ENCODE data around the gene ZAR1.
"Not testable (repeated sequence)": the region's sequence is repeated elsewhere in the genome, so short reads cannot be mapped to it uniquely, and the experiment has no call there.

ZAR1 gene, protein sequence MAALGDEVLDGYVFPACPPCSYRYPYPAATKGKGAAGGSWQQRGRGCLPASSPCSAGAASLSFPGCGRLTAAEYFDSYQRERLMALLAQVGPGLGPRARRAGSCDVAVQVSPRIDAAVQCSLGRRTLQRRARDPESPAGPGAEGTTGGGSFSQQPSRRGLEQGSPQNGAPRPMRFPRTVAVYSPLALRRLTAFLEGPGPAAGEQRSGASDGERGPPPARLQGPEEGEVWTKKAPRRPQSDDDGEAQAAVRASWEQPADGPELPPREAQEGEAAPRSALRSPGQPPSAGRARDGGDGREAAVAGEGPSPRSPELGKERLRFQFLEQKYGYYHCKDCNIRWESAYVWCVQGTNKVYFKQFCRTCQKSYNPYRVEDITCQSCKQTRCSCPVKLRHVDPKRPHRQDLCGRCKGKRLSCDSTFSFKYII

GRCh38 chr4:48490012-48490679, at the start of gene ZAR1:
Gene ZAR1 (plus strand): TSS chr4:48490252. CDS start chr4:48490292, 40 bp downstream.
- no peak for DNase-seq

GRCh38 chr4:48440914-48441313, 49.1 kb upstream of the ZAR1 start:
- DNase-seq = not testable (repeated sequence)

- DNase-seq = no peak
These were observed 44.3 kb upstream of the ZAR1 start for GRCh38 chr4:48445704-48446103.

DNA sequence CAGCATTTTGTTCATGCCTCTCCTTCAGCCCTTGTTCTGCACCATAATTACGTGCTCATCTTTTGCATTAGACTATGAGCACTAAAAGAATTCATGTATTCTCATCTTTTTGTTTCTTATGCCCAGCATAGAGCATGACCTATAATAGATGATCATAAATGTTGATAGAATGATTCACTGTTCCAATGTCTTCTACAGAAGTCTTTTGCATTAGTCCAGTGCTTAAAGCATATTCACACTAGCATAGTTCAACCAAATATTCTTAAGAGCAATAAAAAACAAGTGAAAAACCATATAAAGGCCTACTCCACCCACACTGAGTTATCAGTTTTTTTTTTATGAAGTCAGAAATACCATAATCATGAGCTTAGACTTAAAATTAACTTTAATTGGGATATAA, 43.4 kb upstream of the ZAR1 start:
- DNase-seq = no peak

DNA sequence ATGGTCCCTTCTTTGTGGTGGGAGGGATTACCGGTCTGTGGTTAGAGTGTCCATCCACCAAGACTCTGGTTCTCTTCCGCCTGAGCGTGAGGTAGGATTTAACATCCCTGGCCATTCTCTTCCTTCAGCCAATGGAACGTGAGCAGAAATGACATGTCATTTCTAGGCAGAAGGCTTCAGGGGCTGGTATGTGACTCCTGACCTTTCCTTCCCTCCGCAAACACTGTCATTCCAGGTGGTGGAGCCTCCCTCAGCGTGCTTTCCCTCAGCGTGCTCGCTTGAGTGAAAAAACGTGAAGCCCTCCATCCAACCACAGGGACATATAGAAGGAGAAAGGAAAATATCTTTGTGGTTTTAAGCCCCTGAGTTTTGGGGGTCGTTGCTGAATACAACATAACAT, 40.9 kb upstream of the ZAR1 start:
- DNase-seq = no peak

DNA sequence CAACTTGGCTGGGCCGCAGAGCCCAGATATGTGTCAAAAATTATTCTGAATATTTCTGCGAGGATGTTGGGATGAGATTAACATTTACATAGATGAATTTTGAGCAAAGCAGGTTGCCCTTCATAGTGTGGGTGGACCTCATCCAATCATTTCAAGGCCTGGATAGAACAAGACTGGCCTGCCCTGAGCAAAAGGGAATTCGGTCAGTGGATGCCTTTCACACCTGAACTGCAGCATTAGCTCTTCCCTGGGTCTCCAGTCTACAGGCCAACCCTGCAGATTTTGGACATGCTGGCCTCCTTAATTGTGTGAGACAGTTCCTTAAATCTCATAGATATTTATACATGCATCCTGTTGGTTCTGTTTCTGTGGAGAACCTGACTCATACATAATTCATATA, 39.3 kb upstream of the ZAR1 start:
- no peak for DNase-seq

DNA sequence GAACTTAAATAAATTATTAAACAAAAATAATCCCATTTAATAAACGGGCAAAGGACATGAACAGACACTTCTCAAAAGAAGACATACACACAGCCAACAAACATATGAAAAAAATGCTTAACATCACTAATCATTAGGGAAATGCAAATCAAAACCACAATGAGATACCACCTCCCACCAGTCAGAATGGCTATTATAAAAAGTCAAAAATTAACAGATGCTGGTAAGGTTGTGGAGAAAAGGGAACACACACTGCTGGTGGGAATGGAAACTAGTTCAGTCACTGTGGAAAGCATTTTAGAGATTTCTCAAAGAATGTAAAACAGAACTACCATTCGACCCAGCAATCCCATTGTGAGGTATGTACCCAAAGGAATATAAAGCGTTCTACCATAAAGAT, 38.4 kb upstream of the ZAR1 start:
- DNase-seq = not testable (repeated sequence)

DNA sequence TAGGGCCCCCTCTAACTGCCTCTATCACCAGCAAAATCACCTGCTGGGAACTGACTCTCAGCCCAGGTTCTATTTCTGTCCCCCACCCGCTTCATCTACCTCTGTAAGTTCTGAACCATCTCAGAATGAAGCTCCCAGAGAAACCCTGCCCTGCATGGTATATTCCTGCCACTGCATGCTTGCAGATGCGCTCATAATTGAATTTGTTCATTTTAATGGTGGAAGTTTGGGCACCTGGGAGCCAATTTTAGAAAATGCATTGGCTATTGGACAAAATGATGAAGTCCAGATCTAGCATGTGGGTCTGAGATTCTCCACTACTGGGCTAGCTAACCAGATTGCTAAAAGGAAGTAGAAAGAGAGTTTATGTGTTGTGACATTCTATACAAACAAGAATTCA, 35.5 kb upstream of the ZAR1 start:
- no peak for DNase-seq

DNA sequence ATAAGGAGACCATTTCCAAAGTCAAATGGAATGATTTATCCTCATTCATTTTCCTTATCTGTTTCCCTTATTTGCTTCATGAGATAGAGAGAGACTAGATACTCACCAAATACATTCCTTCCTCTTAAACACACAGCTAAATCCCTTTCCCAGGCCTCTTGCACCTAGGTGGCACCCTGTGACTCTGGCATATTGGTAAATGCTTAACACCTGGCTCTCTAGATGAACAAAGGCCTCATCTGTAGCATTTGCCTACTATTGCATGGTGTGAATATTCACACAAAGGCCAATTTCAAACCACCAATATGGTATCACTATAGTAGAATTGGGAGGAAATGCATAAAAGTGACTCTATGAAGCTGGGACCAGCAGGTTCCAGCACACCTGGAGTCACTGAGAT, 29.1 kb upstream of the ZAR1 start:
- no peak for DNase-seq

- no peak for DNase-seq
These were observed 27.7 kb upstream of the ZAR1 start for GRCh38 chr4:48462363-48462762.

- no peak for DNase-seq
These were observed 22.6 kb upstream of the ZAR1 start for GRCh38 chr4:48467442-48467841.

DNA sequence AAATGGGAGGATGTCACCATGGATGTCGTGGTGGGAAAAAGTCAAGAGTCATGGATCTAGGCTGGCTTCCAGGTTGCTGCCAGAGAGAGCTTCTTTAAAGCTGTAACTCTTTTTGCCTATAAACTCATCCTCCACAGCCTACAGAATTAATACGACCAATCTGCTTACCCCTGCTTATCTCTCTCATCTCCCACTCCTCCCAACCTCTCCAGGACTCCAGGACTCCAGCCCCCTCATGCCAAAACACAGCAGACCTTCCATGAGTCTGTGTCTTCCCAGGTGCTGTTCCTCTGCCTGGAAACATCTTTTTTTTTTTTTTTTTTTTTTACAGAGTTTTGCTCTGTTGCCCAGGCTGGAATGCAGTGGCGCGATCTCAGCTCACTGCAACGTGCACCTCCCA, 22.2 kb upstream of the ZAR1 start:
- DNase-seq = no peak

- DNase-seq = no peak
These were observed 19.9 kb upstream of the ZAR1 start for GRCh38 chr4:48470137-48470536.

DNA sequence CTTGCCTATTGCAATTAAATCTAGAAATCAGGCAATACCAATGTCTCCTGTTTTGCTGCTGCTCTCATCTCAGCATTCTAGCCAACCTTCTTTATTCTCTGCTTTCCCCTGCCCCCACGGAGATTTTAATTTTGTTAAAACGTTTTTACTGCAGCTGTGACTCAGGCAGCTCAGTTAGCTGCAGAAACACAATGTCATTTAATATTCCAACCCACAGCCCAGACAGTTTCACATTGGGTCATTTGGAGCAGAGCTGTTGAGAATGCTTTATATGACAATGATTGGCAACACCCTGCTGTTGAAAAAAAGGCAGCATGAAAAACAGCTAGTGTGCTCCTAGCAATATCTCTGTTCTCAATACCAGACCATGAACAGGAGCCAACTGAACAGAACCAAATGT, 19.5 kb upstream of the ZAR1 start:
- no peak for DNase-seq

GRCh38 chr4:48472794-48473193, 17.3 kb upstream of the ZAR1 start:
- DNase-seq = no peak

DNA sequence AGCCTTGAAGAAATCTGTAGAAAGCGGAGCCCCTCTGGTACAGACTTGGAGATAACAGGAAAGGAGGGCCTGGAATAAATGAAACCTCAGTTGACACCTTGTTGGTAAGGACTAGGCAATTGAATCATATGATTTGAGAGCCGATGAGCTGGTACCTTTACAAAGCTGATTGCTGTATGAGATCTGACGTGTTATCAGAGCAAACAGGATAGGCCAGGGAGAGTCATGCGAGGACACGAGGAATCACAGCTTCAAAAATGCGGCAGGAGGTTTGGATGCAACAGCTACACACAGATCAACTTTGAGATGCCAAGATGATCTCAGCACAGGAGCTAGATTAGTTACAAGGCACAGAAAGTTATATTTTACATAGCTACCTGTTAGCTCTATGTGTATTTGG, 14.3 kb upstream of the ZAR1 start:
- no peak for DNase-seq

GRCh38 chr4:48478273-48478672, 11.8 kb upstream of the ZAR1 start:
- DNase-seq = no peak

GRCh38 chr4:48481581-48481980, 8.5 kb upstream of the ZAR1 start:
- no peak for DNase-seq

DNA sequence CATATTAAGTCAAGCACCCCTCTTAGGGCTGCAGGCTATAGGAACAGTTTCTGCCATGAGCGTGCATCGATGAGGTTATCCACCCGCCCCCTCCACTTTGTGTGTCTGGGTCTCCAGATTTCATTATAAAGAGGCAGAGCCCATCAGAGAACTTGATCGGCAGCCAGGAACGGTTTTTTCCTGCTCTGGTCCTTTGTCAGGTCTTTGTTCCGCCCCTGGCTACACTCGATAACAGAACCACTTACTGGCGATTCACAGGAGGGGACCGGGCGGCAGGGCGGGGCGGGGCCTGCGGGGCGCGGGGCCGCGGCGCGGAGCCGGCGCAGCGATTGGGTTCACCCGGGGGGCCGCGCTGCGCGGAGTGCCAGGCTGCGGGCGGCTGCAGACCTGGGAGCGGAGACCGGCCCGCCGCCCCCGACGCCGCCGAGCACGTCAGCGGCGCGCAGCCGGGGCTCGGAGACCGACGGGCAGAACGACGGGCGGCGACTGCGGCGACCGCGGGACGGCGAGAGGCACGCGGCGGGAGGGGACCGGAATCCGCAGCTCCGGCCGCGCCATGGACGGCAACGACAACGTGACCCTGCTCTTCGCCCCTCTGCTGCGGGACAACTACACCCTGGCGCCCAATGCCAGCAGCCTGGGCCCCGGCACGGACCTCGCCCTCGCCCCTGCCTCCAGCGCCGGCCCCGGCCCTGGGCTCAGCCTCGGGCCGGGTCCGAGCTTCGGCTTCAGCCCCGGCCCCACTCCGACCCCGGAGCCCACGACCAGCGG, 6.9 kb upstream of the ZAR1 start, which contains the start of gene SLC10A4:
TSS of gene SLC10A4 (plus strand) at position 338 of the 771 bp plus-strand sequence. CDS start at position 557, 219 bp downstream.
- DNase-seq = no peak

GRCh38 chr4:48483777-48484493, 6.1 kb upstream of the ZAR1 start:
- DNase-seq = no peak

DNA sequence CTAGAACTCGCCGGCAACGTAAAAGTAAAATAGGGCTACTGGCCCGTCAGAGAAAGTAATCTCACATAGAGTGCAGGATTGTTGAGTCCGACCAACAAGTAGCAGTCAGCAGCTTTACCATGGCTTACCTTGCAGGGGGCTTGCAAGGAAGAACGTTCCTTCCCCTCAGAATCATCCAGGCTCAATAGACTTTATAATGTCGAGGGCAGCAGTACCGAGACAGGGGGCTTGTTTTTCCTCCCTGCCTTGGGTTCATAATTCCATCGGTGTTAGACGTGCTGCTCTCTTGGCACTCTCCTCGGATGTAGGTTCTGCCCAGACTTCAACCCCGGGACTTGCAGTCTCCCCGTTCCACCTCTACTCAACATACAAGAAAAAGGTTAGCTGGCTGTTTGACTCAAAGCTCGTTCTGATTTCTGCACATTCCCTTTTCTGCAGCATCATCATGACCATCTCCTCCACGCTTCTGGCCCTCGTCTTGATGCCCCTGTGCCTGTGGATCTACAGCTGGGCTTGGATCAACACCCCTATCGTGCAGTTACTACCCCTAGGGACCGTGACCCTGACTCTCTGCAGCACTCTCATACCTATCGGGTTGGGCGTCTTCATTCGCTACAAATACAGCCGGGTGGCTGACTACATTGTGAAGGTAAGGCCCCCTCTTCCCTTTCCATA, 5.4 kb upstream of the ZAR1 start:
- DNase-seq = no peak

DNA sequence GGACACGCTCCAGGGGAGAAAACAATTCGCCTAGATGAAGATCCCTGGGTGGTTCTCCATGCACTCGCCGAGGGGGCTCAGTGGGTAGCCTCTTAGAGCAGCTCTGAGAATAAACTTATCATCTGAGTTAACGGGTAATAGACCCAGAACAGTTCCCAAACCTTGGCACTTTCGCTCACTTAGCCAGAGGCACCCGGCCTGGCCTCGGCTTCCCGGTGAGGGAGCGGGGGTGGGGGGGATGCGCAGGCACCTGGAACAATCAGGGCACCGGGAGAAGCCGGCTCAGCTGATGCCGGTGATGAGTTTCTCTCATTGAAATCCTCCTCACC, 405 bp upstream of the ZAR1 start:
- no peak for DNase-seq
